Hematopoietic multipotent progenitor cell treated with erythropoietin and hydrocortisone succinate and interleukin-3 and kit ligand, for 8 days (in vitro differentiated cells): ENCODE measurements around the gene NFYB.

Experiments
- DNase-seq: peaks from one replicate; pipeline ENCODE4 v3.0.0-alpha.2; 2015

Gene NFYB

DNA sequence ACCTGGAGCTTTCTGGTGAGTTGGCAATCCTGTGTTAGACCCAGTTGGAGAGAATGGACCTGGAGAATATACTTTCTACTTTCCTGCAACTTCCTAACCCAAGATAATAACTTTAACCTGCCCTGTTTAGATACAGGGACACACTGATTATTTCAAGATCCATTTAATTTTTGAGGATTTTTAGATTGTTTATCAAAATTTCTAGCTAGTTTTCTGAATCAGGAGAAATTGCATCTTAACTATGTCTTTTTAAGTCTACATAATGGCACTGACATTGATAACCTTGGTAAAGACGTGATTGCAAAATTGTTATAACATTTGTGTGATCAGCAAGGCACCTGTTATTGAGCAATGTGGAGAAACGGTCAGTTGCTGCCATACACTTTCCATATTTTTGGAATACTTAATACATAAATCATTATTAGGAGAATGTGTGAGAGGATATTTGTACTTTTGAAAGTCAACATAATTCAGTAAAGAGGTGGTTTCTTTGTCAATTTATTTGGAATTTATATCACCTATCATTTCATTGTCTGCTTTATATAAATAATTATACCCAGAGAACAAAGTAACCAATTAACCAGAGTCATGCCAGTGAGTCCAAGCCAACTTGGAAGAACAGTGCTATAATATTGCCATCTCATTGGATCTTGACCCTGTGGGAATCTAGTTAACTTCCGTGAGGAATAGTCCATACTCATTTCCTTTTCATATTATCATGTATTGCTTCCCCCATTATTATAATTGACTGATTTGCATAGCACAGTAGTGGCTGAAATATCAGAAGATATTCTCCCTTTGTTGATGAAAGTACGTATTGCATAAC, 28.4 kb downstream of the NFYB start:
- no peak for DNase-seq

DNA sequence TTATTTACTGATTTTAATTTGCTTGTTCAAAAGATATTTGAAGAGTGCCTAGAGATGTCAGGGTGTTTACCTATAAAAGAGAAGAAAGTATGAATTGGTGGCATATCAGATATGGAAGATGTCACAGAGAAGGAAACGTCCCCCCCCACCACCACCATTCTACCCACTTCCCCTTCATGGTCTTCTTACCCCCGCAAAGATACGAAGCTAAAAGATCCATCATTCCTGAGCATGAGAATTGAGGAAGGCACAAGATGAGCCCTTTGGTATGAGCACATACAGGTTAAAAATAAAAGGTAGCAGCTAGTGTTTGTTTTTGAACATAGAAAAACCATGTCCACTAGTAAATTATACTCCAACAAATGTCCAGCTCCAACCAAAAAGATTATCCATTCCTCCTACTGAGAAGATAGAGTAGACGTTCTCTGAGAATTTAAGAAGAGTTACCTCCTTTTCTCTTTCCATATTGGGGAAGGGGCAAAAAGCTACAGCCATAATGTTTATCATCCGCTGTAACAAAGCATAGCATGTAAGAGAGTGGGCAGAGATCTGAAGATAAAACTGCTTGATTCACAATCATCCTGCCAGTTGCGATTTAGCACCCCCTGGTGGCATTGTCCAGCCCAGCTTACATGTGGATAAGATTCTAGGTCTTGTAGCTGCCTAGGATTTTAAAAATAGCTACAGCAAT, 29.1 kb downstream of the NFYB start:
- DNase-seq: peak; percentile 85

DNA sequence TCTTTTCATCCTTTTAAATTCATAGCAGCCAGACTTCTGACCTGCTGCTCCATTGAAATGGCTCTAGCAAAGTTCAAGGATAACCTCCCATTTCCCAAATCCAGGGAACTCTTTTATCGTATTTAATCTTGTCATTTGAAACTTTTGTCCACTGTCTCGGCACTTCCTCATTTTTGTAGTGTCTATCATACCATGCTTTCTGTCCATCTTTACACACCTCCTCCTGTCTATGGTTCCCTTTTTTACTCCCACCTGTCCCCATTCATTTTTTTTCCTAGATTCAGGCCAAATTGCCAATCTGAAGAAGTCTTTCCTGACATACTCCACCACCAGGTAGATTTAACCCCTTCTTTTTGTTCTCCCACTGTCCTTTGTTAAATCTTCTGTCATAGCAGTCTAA, 31.0 kb downstream of the NFYB start:
- no peak for DNase-seq

DNA sequence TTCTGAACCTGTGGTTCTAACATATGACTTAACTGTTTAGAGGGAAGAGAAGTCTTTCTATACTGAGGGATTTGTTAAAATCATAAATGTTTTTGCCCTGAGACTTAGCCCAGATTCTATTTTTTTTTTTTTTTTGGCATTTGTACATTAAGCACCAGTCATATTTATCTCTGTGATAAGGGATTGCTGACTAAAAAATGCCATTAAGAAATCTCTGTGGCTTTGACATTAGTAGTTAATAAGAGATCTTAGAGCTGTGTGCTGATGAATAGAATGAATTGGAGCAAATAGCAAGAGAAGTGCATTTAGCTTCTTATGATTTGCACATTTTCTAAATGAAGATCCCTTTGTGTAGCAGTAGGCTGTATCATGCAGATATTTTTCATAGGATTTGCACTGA, 32.5 kb downstream of the NFYB start:
- DNase-seq: no peak

DNA sequence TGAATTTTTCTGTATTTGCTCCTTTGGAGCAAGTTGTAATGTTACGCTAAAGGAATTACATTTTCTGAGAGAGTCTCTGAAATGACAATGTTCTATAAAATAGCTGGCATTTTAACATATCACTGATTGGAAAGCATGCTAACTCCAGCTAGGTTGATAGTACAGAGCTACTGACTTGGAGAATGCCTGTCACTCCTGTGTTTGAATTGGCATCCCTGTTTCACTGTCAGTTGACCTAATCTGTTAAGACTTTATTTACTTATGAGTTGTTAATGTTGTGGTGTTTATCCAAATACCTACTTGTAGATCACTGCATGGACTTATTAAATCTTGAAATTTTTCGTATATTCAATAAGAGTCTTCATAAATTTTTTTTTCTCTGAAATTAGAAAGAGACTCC, 40.1 kb downstream of the NFYB start:
- DNase-seq: no peak

DNA sequence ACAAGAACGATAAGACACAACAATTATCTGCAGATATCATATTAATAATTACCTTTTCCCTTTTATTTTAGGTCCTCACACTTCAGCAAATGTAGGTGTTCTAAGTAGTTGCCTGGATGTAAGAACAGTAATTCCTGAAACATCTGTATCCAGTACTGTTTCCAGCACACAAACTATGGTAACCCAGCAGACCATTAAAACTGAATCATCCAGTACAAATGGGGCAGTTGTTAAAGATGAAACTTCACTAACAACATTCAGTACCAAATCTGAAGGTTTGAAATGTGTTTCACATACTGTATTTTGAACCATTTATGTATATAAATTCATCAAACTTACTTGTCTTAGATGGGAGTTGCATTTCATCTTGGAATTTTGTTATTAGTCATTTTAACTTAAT, 42.7 kb downstream of the NFYB start:
- DNase-seq: no peak

DNA sequence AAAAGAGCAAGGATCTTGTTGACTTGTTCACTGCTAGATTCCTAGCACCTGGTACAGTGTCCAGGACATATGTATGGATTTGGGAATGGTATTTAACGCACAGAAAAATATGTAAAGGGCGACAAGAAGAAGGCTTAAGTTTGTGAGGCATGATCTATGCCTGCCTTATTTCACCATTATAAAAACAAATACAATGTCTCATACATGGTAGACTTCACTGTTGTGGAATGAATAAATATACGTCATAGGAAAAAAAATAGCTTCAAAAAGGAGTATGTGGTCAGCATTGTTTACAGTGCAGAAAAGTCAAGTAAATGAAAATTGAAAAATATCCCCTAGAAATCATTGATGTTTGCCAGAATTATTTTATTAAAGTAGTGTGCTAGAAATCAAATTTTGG, 43.7 kb downstream of the NFYB start:
- no peak for DNase-seq

DNA sequence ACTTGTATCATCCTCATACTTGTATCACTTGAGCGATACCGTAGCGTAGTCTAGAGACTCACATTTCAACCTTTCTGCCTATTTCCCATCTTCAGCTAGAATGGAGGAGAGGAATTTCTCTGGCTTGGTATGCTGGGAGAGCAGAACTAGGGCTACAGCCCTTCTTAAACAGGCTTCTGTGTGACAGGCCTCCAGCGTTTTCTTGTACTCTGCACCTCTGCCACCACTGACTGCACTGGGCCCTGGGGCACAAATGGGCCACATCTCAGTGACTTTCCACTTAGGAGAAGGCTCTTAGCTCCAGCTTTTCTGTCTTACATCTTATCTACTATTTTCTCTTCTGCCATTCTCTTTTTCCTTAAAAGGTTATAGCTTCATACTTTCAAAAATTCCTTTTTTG, 46.9 kb downstream of the NFYB start:
- DNase-seq: no peak

DNA sequence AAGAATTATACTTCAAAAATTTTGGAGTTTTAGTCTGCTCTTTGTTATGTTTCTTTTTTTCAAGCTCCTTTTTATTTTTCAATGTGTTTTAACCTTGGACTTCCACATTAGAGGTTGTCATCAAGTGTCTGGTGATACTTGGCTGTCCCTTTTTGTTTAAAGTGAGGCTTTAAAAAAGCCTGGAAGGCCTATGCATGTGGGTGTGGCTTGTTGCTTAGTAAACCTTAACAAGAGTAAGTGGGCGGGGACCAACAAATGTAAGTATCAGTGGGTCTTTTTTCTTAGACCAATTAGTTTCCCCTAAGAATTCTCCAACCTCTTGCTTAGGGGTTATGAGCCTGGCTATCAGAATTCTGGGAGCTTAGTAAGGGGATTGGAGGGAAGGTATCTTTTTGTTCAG, 47.3 kb downstream of the NFYB start:
- DNase-seq: peak; percentile 24

DNA sequence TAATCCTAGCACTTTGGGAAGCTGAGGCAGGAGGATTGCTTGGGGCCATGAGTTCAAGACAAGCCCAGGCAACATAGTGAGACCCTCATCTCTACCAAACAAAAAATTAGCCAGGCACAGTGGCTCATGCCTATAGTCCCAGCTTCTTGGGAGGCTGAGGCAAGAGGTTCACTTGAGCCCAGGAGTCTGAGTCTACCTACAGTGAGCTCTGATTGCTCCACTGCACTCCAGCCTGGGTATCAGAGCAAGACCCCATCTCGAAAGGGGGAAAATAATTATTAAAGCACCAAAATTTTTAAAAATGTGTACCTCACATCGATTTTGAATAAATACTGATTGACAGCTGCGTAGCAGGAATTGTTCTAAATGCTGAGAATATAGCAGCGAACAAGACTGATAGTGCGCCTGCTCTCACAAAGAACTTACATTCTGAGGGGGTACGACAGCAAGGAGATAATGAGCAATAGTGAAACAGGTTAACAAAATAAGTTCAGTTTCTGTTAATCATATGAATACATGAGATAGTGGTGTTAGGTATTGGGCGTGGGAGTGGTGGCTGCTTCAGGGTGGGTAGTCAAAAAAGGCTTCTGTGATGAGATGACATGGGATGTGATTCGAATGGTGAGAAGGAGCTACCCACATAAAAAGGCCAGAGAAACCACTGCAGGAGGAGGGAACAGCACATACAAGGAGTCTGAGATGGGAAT, 54.1 kb downstream of the NFYB start:
- no peak for DNase-seq

DNA sequence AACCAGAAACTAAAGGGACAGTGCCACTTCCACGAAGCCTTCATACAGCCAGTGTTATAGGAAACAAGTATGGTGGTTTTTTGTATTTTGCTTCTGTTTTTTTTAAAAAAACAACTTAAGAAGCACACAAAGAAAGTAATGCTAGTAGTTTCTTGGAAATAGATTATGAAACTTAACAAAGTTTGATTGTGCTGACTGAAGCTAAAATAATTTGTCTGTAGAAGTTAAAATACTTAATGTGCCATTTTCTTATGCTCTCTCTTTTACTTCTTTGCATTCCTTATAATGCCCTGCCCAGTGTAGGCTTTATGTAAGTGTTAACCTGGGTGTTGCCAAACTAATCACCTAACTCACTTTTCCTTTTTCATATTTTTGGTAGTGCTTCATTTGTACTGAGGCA, 57.2 kb downstream of the NFYB start:
- no peak for DNase-seq

DNA sequence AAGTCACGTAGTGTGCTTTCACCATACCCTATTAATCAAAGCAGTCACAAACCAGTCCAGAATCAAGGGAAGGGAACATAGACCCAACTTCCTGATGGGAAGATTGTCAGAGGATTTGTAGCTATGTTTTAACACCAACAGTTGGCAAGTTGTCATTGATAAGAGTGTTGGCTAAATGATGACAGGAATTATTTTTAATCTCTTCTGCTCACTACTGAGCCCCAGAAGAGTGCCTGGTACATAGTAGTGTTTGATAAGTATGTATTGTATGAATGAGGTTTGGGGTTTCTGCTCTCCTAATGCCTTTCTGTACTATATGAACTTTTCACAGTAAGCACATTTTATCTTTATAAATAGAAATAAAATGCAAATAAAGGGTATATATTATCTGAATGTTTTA, 59.0 kb downstream of the NFYB start:
- no peak for DNase-seq

DNA sequence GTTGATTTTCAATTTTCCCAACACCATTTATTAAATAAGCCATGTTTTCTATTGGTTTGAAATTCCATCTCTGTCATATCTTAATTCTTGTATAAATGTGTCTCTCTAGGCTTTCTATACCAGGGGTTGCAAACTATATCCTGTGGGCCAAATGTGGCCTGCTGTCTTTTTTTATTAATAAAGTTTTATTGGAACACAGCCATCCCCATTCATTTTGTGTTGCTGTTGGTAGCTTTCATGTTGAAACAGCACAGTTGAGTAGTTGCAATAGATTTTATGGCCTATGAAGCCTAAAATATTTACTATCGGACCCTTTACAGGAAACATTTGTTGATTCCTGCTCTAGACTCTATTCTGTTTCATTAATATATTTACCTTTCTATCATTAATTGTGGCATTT, 64.3 kb downstream of the NFYB start:
- DNase-seq: no peak

DNA sequence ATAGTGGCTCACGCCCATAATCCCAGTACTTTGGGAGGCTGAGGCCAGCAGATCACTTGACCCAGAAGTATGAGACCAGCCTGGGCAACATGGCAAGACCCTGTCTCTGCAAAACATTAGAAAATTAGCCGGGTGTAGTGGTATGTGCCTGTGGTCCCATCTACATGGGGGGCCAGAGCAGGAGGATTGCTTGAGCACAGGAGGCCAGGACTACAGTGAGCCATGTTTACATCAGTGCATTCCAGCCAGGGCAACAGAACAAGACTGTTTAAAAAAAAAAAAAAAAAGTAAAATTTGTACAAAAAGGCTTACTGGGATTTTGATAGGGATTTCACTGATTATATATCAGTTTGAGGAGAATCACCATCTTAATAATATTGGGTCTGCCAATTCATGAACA, 65.9 kb downstream of the NFYB start:
- no peak for DNase-seq
